K562 (cell line): ENCODE data around the gene OR1S1. TPM values are rescaled to one million over a fixed set of nuclear protein-coding genes. Genes with fewer than 3 reads are reported as not detected.

ENCODE experiments used
- ATAC-seq: fragments of 200-7000 bp; cut with Tn5 transposase; 3 replicates; pipeline ENCODE4 v1.9.1; 2020; ENCODE audit warnings: moderate library complexity
- BruUV-seq: library from RNA; stranded (reverse); fragments of 400-500 nt; replicated peaks from 2 replicates; lab custom pipeline; 2021; lab: Mats Ljungman, UMichigan
- CTCF ChIA-PET: fragments of 300-600 bp; formaldehyde crosslinking; extraction: SDS; loops from one replicate; lab custom pipeline; 2021; ENCODE audit warnings: low intra/inter-chr PET ratio; lab: Yijun Ruan, JAX
- POLR2A ChIA-PET: fragments of 300-600, 350-650 bp; sonication (Branson Sonifier 250); formaldehyde crosslinking; extraction: SDS; loops from one replicate; lab custom pipeline; 2021; ENCODE audit warnings: antibody characterized with exemption, inconsistent platforms; lab: Yijun Ruan, JAX
- DNase-seq, 4 experiments: peaks; one replicate each; pipeline versions ENCODE4 v3.0.0 to v3.0.0-alpha.2; 2011 to 2018; ENCODE audit warnings: low spot score in 3 of 4, mixed read lengths in 3 of 4; ENCODE audit errors: extremely low read depth in 1 of 4
- FAIRE-seq: peaks from 2 replicates; lab custom pipeline; 2011; peaks lifted over from hg19 to GRCh38; lab: Jason Lieb, UNC
- H2AFZ ChIP-seq: 2 replicates; pipeline ENCODE4 v1.6.0; 2011; ENCODE audit warnings: low read depth, low read length, control low read depth, inconsistent platforms
- H3K27ac ChIP-seq: fragments of 200-600 bp; 3 replicates; pipeline ENCODE4 v1.8.0; 2011; ENCODE audit warnings: low read depth, mild to moderate bottlenecking, control low read depth, inconsistent platforms, low read length, moderate library complexity, mixed read lengths; ENCODE audit errors: extremely low read depth
- H3K27me3 ChIP-seq, 2 experiments: fragments of 300-600 bp in 1 of 2; 2 replicates in 1 of 2; 3 replicates in 1 of 2; pipeline versions ENCODE4 v1.6.0 to v1.8.0; 2011; ENCODE audit warnings: inconsistent platforms in 2 of 2, low read length in 2 of 2, mild to moderate bottlenecking in 1 of 2, mixed read lengths in 1 of 2, moderate library complexity in 1 of 2; ENCODE audit not compliant: control insufficient read depth in 2 of 2, insufficient read depth in 2 of 2
- H3K36me3 ChIP-seq: fragments of 300-600 bp; 3 replicates; pipeline ENCODE4 v1.8.0; 2011; ENCODE audit warnings: mild to moderate bottlenecking, low read length, inconsistent platforms; ENCODE audit not compliant: control insufficient read depth, insufficient read depth
- H3K4me1 ChIP-seq, 2 experiments: fragments of 200-600 bp in 1 of 2; replicated peaks in 1 of 2; 2 replicates in 1 of 2; 3 replicates in 1 of 2; pipeline versions ENCODE4 v1.5.1 to v1.8.0; 2011; ENCODE audit warnings: inconsistent platforms in 2 of 2, low read length in 2 of 2, mild to moderate bottlenecking in 1 of 2, mixed read lengths in 1 of 2, moderate library complexity in 1 of 2; ENCODE audit not compliant: control insufficient read depth in 2 of 2, insufficient read depth in 2 of 2
- H3K4me2 ChIP-seq: 2 replicates; pipeline ENCODE4 v1.6.1; 2011; ENCODE audit warnings: low read length, control low read depth, inconsistent platforms, mixed read lengths; ENCODE audit not compliant: insufficient read depth
- H3K4me3 ChIP-seq: fragments of 200-600 bp; sonication (generic), shearing (Covaris generic); 2 replicates; pipeline ENCODE4 v1.5.1; 2016; ENCODE audit warnings: control low read depth, inconsistent platforms
- H3K79me2 ChIP-seq: fragments of 200-600 bp; 3 replicates; pipeline ENCODE4 v1.8.0; 2011; ENCODE audit warnings: low read length, inconsistent platforms; ENCODE audit not compliant: control insufficient read depth, insufficient read depth
- H3K9ac ChIP-seq, 2 experiments: 2 replicates each; pipeline versions ENCODE4 v1.6.0 to v1.6.1; 2011; ENCODE audit warnings: low read depth in 2 of 2, low read length in 2 of 2, control low read depth in 1 of 2, inconsistent platforms in 1 of 2, mild to moderate bottlenecking in 1 of 2, mixed read lengths in 1 of 2; ENCODE audit not compliant: insufficient read depth in 1 of 2
- H3K9me1 ChIP-seq: one replicate; pipeline ENCODE4 v1.6.0; 2011; ENCODE audit warnings: inconsistent platforms, mild to moderate bottlenecking, low read length, moderate library complexity; ENCODE audit not compliant: control insufficient read depth, insufficient read depth
- H3K9me3 ChIP-seq: replicated peaks from 2 replicates; pipeline ENCODE4 v1.5.1; 2011; ENCODE audit warnings: low read depth, low read length, inconsistent platforms; ENCODE audit not compliant: control insufficient read depth, insufficient read depth
- H4K20me1 ChIP-seq: replicated peaks from 2 replicates; pipeline ENCODE4 v1.6.1; 2011; ENCODE audit warnings: low read length, inconsistent platforms, mixed read lengths; ENCODE audit not compliant: control insufficient read depth, insufficient read depth
- FOXA1 ChIP-seq: fragments of 450-650 bp; IDR thresholded peaks from 2 replicates; pipeline ENCODE4 v1.6.1; 2016; ENCODE audit warnings: mild to moderate bottlenecking, borderline replicate concordance
- FOXM1 ChIP-seq, 2 experiments: fragments of 450-650 bp in 1 of 2; sonication (generic) in 1 of 2; formaldehyde crosslinking in 1 of 2; IDR thresholded peaks; 2 replicates each; pipeline versions ENCODE4 v1.6.1 to v1.9.0; 2017 to 2022; ENCODE audit warnings: low read depth in 2 of 2, mild to moderate bottlenecking in 2 of 2, missing genetic modification reagents in 1 of 2, moderate library complexity in 1 of 2
- LCOR ChIP-seq: sonication (generic); formaldehyde crosslinking; IDR thresholded peaks from 2 replicates; pipeline ENCODE4 v1.8.0; 2022; ENCODE audit warnings: mild to moderate bottlenecking, missing genetic modification reagents
- RBM34 ChIP-seq: fragments of 200-400 bp; formaldehyde crosslinking; IDR thresholded peaks from 2 replicates; pipeline ENCODE4 v1.6.1; 2018; ENCODE audit warnings: low read length, borderline replicate concordance; ENCODE audit not compliant: insufficient read depth
- ZNF449 ChIP-seq: fragments of 250-450 bp; sonication (Bioruptor Pico); IDR thresholded peaks from 2 replicates; pipeline ENCODE4 v1.8.0; 2022; ENCODE audit warnings: moderate library complexity, mild to moderate bottlenecking, inconsistent platforms
- WGBS: fragments of 100-300 bp; shearing (Covaris generic); methylation state at CpG from one replicate; pipeline ENCODE4 v1.1.6; 2016; ENCODE audit warnings: low coverage, mixed read lengths; ENCODE audit not compliant: insufficient coverage; ENCODE audit errors: missing lambda C conversion rate; 5-methylcytosine and 5-hydroxymethylcytosine counted together
- in situ Hi-C: fragments of 300-500 bp; cut with MboI; formaldehyde crosslinking; loops from 4 replicates; pipeline ENCODE4 v1.15.0; 2018; ENCODE audit warnings: inconsistent platforms, mixed read lengths
- intact Hi-C: fragments of 100-400 bp; cut with micrococcal nuclease; formaldehyde crosslinking; loops from 2 replicates; pipeline ENCODE4 v1.14.2; 2022
- polyA plus RNA-seq, 8 experiments: library from polyadenylated mRNA; depleted of rRNA in 4 of 8; stranded (reverse) in 5 of 8; unstranded in 3 of 8; fragments of >200 nt; fragmentation: Nextera tagmentation in 2 of 8; fragmentation: Illumina TruSeq in 1 of 8; extraction: Ambion mirVana in 2 of 8; extraction: Trizol in 1 of 8; gene quantifications; 2 replicates each; pipeline versions ENCODE4 v1.2.1 to v1.2.3, GENCODE V29; 2011 to 2014; ENCODE audit warnings: inconsistent platforms in 1 of 8, missing spikeins in 1 of 8
- total RNA-seq, 7 experiments: library from RNA; depleted of rRNA in 6 of 7; stranded (reverse); fragments of >200 nt in 6 of 7; fragmentation: Illumina TruSeq in 2 of 7; extraction: Trizol in 2 of 7; gene quantifications; 2 replicates each; pipeline versions ENCODE4 v1.2.1 to v1.2.3, GENCODE V29; 2011 to 2021; ENCODE audit warnings: low replicate concordance in 1 of 7

Gene OR1S1
- total and polyA plus RNA-seq, 9 of the 15 experiments (the other 6 are each of a cell fraction or from before 2014, with no cell fraction given) = not detected

DNA sequence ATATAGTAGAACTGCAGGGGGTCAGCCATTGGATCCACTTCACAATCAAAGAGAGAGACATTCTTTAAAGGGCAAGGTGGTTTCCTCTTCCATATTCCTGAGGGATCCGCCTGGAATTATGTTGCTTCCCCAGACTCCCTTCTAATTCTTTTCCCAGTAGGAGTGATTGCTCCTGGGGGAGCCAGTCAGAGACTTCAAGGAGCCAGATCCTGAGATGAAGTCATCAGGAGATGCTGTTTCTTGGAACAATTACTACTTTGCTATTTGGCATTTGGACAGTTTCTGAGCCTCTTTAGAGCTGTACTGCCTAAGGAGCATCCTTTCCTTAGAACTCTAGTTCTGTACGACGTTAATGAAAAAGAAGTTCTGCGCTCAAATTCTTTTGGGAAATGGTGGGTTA is 25.6 kb upstream of the OR1S1 start:
- DNase-seq = no peak
- Histone ChIP-seq H3K27me3 (no peaks in the 10 kb centered on the region), H4K20me1 (no peaks in the 10 kb centered on the region), H3K27ac (no peak overlapping the region), H2AFZ (no peak overlapping the region), H3K79me2 (no peaks in the 10 kb centered on the region), H3K9ac (no peak overlapping the region), H3K4me3 (no peak overlapping the region), H3K36me3 (no peaks in the 10 kb centered on the region)
- in situ Hi-C loops = no loop called here
- BruUV-seq = no TSS peak
- ChIA-PET POLR2A (interaction anchor here (0.6 to 1.3 kb wide), 2 partner anchors 10 to 393 kb away, joined by 3 to 4 read pairs; no protein-coding TSS in a partner anchor), CTCF (no interaction called here)
- WGBS = 6% methylated on average over 4 of the region's 4 CpGs
- FAIRE-seq = no peak
- intact Hi-C loops = no loop called here
- TF ChIP-seq FOXM1 (IDR thresholded peaks at IDR 0.05; ENCODE audit: low read depth) (no peak), FOXM1 (CRISPR knock-in tag; IDR thresholded peaks at IDR 0.05; ENCODE audit: low read depth) (no peak), FOXA1 (no peak), RBM34 (no peak), LCOR (CRISPR knock-in tag) (no peak), ZNF449 (CRISPR knock-in tag) (no peak)
- TF ChIP-seq, all 486 proteins: peak for 0
- no peaks in the 10 kb centered on the region for H3K9me3 ChIP-seq
- H3K4me1 ChIP-seq = no peaks in the 10 kb centered on the region
- no peak for ATAC-seq
- H3K9me1 ChIP-seq = no peaks in the 10 kb centered on the region
- no peak overlapping the region for H3K4me2 ChIP-seq
